Right cardiac atrium (tissue), 5 donors: Measurements from ENCODE around the gene ZNF593. TPM values are rescaled to one million over a fixed set of nuclear protein-coding genes. Genes with fewer than 3 reads are reported as not detected.

Experiments
- ATAC-seq, 2 donors: fragments of 200-7000 bp; cut with Tn5 transposase; one replicate each; pipeline versions ENCODE4 v1.8.0 to v1.9.1; 2020; ENCODE audit warnings: moderate library complexity in 2 of 2, mild to moderate bottlenecking in 1 of 2
- DNase-seq, 3 donors: peaks; one replicate each; pipeline ENCODE4 v3.0.0-alpha.2; 2020
- H3K27ac ChIP-seq: one replicate; pipeline ENCODE4 v1.5.1; 2013; ENCODE audit warnings: mild to moderate bottlenecking, low read length, control low read depth, moderate library complexity
- H3K27me3 ChIP-seq: one replicate; pipeline ENCODE4 v1.6.1; 2013; ENCODE audit not compliant: control insufficient read depth, insufficient read depth
- H3K4me1 ChIP-seq: one replicate; pipeline ENCODE4 v1.6.1; 2013; ENCODE audit warnings: low read length; ENCODE audit not compliant: control insufficient read depth, insufficient read depth
- H3K4me3 ChIP-seq: one replicate; pipeline ENCODE4 v1.5.1; 2013; ENCODE audit warnings: low read length, control low read depth
- H3K9me3 ChIP-seq: one replicate; pipeline ENCODE4 v1.6.1; 2013; ENCODE audit warnings: low read length; ENCODE audit not compliant: control insufficient read depth
- WGBS: extraction: QIAGEN DNeasy Blood & Tissue Kit; methylation state at CpG from one replicate; pipeline ENCODE4 v1.1.7; 2013; 5-methylcytosine and 5-hydroxymethylcytosine counted together
- intact Hi-C, 4 donors: fragments of 100-400 bp; cut with DNase I; formaldehyde crosslinking; loops; one replicate each; pipeline versions ENCODE4 v1.11.0 to v1.14.0; 2022 to 2023
- polyA plus RNA-seq: library from polyadenylated mRNA; stranded (reverse); fragments of 200-250 nt; gene quantifications from one replicate; pipeline ENCODE4 v1.2.3, GENCODE V29; 2013
- total RNA-seq, 4 donors: library from RNA; stranded (reverse); fragmentation: NEBNext Ultra II Directional; extraction: Animal tissue kit (Norgen Biotek cat#: 25700); gene quantifications; one replicate each; pipeline ENCODE4 v1.2.1, GENCODE V29; 2021
- donor health status: healthy with polysubstance abuse.
- donor health status: DM: no; HTN: yes; CAD: no.
- donor health status: DM: no; HTN: no; CAD: no.
- donor health status: DM: no; HTN: yes; CAD: no; lungs with severe emphysema.
- donor health status: DM: yes; HTN: yes; CAD: no.

The ZNF593 gene
- total and polyA plus RNA-seq, 5 donors, result 14.4 to 31.9 (median 23.1) TPM

GRCh38 chr1:26162220-26162709 lies 7.4 kb upstream of the ZNF593 start:
- 38% methylated on average over 21 of the region's 21 CpGs for WGBS
- no peak for ATAC-seq
- Histone ChIP-seq H3K27ac (peak overlapping the region; percentile 16), H3K27me3 (no peaks in the 10 kb centered on the region), H3K4me1 (peaks cover 11% of the 10 kb centered on the region), H3K9me3 (no peaks in the 10 kb centered on the region), H3K4me3 (peak overlapping the region; percentile 32)
- intact Hi-C loops, result loop anchor here in 3 of 4 donors (5.0 to 10.0 kb wide), 3 partner anchors 50 to 163 kb away; partner anchors contain the start of genes PDIK1L (in 2 of the 3) and CEP85 (in 1 of the 3)
- peak in 1 of 3 donors; percentile 15 for DNase-seq

- no peak overlapping the region for H3K4me3 ChIP-seq
- H3K27ac ChIP-seq, result no peak overlapping the region
- intact Hi-C loops, result loop anchor here in 3 of 4 donors (5.0 to 10.0 kb wide), 3 partner anchors 51 to 161 kb away; partner anchors contain the start of genes PDIK1L (in 2 of the 3) and CEP85 (in 1 of the 3)
- 70% methylated on average over 9 of the region's 9 CpGs for WGBS
- H3K9me3 ChIP-seq, result no peaks in the 10 kb centered on the region
- DNase-seq (no peak), ATAC-seq (no peak)
- peaks cover 5% of the 10 kb centered on the region for H3K4me1 ChIP-seq
- H3K27me3 ChIP-seq, result no peaks in the 10 kb centered on the region
Measured at GRCh38 chr1:26163684-26164035, 6.0 kb upstream of the ZNF593 start.

- Histone ChIP-seq H3K4me3 (peak overlapping the region; percentile 15), H3K27ac (peak overlapping the region; percentile 14), H3K9me3 (no peaks in the 10 kb centered on the region), H3K4me1 (peaks cover 3% of the 10 kb centered on the region), H3K27me3 (no peaks in the 10 kb centered on the region)
- ATAC-seq (peak; percentile 14 to 34), DNase-seq (peak; percentile 42 to 85 (median 81))
- 11% methylated on average over 72 of the region's 72 CpGs for WGBS
- intact Hi-C loops, result loop anchor here in 3 of 4 donors (5.0 to 10.0 kb wide), 3 partner anchors 52 to 161 kb away; partner anchors contain the start of genes PDIK1L (in 2 of the 3) and CEP85 (in 1 of the 3)
Measured at GRCh38 chr1:26164036-26164860, 5.5 kb upstream of the ZNF593 start.

DNA sequence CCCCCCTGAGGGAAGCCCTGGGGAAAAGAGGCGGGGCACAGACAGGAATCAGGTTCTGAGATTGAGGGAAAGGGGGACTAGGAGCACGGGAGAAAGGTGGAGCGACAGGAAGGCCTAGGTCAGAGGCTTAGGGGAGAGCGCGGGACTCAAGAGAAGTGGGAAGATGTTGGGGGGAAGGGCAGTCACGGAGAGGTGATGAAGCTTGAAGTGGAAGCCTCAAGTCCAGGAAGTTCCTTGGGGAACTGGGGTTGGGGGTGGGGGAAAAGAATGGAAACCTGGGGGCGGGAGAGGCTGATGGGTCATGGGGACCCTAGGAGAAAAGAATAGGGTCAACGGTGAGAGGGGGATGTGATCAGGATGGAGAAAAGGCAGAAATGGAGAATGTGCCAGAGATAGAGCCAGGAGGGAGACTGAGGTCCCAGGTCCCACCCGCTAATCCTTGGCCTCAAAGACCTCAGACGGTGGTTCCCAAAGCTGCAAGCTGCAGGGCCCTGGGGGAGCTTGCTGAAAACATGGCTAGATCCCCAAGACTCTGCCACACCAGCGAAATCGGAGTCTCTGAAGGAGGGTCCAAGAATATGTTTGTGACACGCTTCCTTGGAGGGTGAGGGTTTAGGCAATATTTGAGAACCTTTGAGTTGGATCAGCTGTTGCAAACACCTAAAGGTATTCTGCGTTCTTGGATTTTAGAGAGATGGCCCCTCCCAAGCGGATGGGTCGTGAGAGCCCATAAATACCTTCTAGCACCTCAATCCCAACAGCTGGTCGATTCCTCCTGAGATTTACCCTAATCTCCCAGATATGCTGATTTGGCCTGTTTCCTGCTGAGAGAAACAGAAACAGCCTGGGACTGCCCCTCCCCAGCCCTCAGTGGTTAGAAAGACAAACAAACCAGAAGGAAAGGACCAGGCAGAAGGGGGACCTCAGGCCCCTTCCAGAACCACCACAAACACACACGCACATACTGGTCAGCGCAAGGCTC lies 4.6 kb upstream of the ZNF593 start:
- Histone ChIP-seq H3K9me3 (no peaks in the 10 kb centered on the region), H3K27me3 (no peaks in the 10 kb centered on the region), H3K27ac (peak overlapping the region; percentile 6), H3K4me3 (no peak overlapping the region), H3K4me1 (no peaks in the 10 kb centered on the region)
- intact Hi-C loops, result loop anchor here in 3 of 4 donors (5.0 to 10.0 kb wide), 3 partner anchors 53 to 160 kb away; partner anchors contain the start of genes PDIK1L (in 2 of the 3) and CEP85 (in 1 of the 3)
- 67% methylated on average over 19 of the region's 19 CpGs for WGBS
- peak in 1 of 3 donors; percentile 11 for DNase-seq
- ATAC-seq, result no peak

DNA sequence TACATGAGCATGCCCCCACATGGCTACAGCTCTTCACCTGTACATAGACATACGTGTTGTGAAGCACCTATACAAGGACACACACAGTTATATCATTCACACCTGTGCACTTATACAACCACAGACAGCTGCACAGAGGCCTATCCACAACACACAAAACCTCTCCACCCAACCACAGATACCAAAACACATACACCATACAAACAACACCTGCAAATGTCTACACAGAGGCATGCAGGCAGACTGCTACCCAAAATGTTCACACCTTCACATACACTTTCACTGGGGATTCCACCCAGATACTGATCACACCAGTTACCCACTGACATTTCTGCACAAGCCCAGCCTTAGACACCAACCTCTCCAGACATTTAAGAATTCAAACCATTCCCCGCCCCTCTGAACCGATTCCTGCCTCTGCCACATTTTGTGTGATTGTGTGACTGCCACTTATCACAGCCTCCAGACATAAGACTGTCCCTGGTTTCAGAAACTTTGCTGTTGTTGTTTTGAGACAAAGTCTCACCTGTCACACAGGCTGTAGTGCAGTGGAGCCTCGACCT lies 2.9 kb upstream of the ZNF593 start:
- Histone ChIP-seq H3K27me3 (no peaks in the 10 kb centered on the region), H3K9me3 (no peaks in the 10 kb centered on the region), H3K4me1 (peaks cover 2% of the 10 kb centered on the region), H3K4me3 (no peak overlapping the region), H3K27ac (no peak overlapping the region)
- DNase-seq, result no peak
- WGBS, result 85% methylated on average over 4 of the region's 4 CpGs
- no peak for ATAC-seq
- intact Hi-C loops, result loop anchor here in 2 of 4 donors (10.0 kb wide), 2 partner anchors 68 to 158 kb away; partner anchors contain the start of gene CEP85 (in 1 of the 2)

- Histone ChIP-seq H3K4me1 (peaks cover 2% of the 10 kb centered on the region), H3K27me3 (no peaks in the 10 kb centered on the region), H3K9me3 (no peaks in the 10 kb centered on the region), H3K27ac (peak within 1 kb of the TSS; percentile 39), H3K4me3 (peak within 1 kb of the TSS; percentile 68)
- intact Hi-C loops, result loop anchor here in 2 of 4 donors (10.0 kb wide), 2 partner anchors 66 to 156 kb away; partner anchors contain the start of gene CEP85 (in 1 of the 2)
- DNase-seq, result peak in 2 of 3 donors; percentile 60 to 64
- no peak for ATAC-seq
- WGBS, result 54% methylated on average over 5 of the region's 5 CpGs
Measured at GRCh38 chr1:26168410-26169197, 1.1 kb upstream of the ZNF593 start, which contains the start of gene C1orf232. C1orf232 (minus strand) TSS chr1:26168963; CDS start chr1:26168499, 464 bp downstream.

- DNase-seq (no peak), ATAC-seq (no peak)
- no peak overlapping the region for H3K27ac ChIP-seq
- 29% methylated on average over 4 of the region's 4 CpGs for WGBS
- no peaks in the 10 kb centered on the region for H3K9me3 ChIP-seq
- peaks cover 2% of the 10 kb centered on the region for H3K4me1 ChIP-seq
- H3K4me3 ChIP-seq, result peak overlapping the region; percentile 68
- H3K27me3 ChIP-seq, result no peaks in the 10 kb centered on the region
- intact Hi-C loops, result loop anchor here in 2 of 4 donors (10.0 kb wide), 2 partner anchors 66 to 156 kb away; partner anchors contain the start of gene CEP85 (in 1 of the 2)
Measured at GRCh38 chr1:26169198-26169554, 532 bp upstream of the ZNF593 start.

- ATAC-seq (no peak), DNase-seq (peak in 1 of 3 donors; percentile 41)
- Histone ChIP-seq H3K27ac (no peak overlapping the region), H3K27me3 (no peaks in the 10 kb centered on the region), H3K9me3 (no peaks in the 10 kb centered on the region), H3K4me1 (peaks cover 2% of the 10 kb centered on the region), H3K4me3 (peak overlapping the region; percentile 68)
- 75% methylated on average over 9 of the region's 9 CpGs for WGBS
- intact Hi-C loops, result no loop called here
Measured at GRCh38 chr1:26170472-26170821, 739 bp downstream of the ZNF593 start.

GRCh38 chr1:26171084-26172072 lies 1.7 kb downstream of the ZNF593 start, which contains the start of gene ZNF593OS:
ZNF593OS (minus strand) TSS chr1:26171832; CDS start chr1:26171661, 171 bp downstream.
- Histone ChIP-seq H3K9me3 (no peaks in the 10 kb centered on the region), H3K4me1 (peaks cover 2% of the 10 kb centered on the region), H3K4me3 (no peak within 1 kb of the TSS), H3K27me3 (no peaks in the 10 kb centered on the region), H3K27ac (no peak within 1 kb of the TSS)
- intact Hi-C loops, result no loop called here
- ATAC-seq, result no peak
- DNase-seq, result peak in 2 of 3 donors; percentile 40 to 63
- WGBS, result 92% methylated on average over 34 of the region's 34 CpGs
